SU-DHL-6 (cell line): Measurements from ENCODE around the gene ARHGAP40.

Experiments
- H2AFZ ChIP-seq: fragments of 200-600 bp; sonication (generic); 2 replicates; pipeline ENCODE4 v1.6.1; 2014; ENCODE audit warnings: low read depth, mild to moderate bottlenecking, moderate library complexity, mixed read lengths, antibody characterized with exemption, low read length; ENCODE audit not compliant: severe bottlenecking
- H3F3A ChIP-seq: fragments of 200-600 bp; shearing (Covaris generic); 2 replicates; pipeline ENCODE4 v1.6.0; 2016; ENCODE audit warnings: antibody characterized with exemption, mild to moderate bottlenecking; ENCODE audit not compliant: insufficient read depth
- H3K27ac ChIP-seq: fragments of 200-600 bp; sonication (generic); 2 replicates; pipeline ENCODE4 v1.5.1; 2016; ENCODE audit warnings: low read depth, mild to moderate bottlenecking, low read length, moderate library complexity, mixed read lengths
- H3K27me3 ChIP-seq: fragments of 200-600 bp; sonication (generic), shearing (Covaris generic); 2 replicates; pipeline ENCODE4 v1.6.0; 2014; ENCODE audit warnings: mild to moderate bottlenecking, low read length
- H3K36me3 ChIP-seq: fragments of 200-600 bp; sonication (generic); 2 replicates; pipeline ENCODE4 v1.6.1; 2014; ENCODE audit warnings: mild to moderate bottlenecking, low read length, mixed read lengths
- H3K4me2 ChIP-seq: fragments of 300-600, 200-600 bp; shearing (Covaris generic), sonication (generic); 2 replicates; pipeline ENCODE4 v1.6.0; 2014; ENCODE audit warnings: low read length, low read depth, mild to moderate bottlenecking; ENCODE audit not compliant: poor library complexity, severe bottlenecking
- H3K4me3 ChIP-seq: fragments of 200-600 bp; sonication (generic); 2 replicates; pipeline ENCODE4 v1.5.1; 2014; ENCODE audit warnings: antibody characterized with exemption, low read length, mild to moderate bottlenecking, mixed read lengths; ENCODE audit not compliant: insufficient read depth, poor library complexity, severe bottlenecking
- H3K79me2 ChIP-seq: fragments of 200-600 bp; sonication (generic); 2 replicates; pipeline ENCODE4 v1.6.1; 2014; ENCODE audit warnings: mild to moderate bottlenecking, low read length, moderate library complexity; ENCODE audit not compliant: insufficient read depth
- H3K9ac ChIP-seq: fragments of 200-600 bp; sonication (generic); 2 replicates; pipeline ENCODE4 v1.7.0; 2014; ENCODE audit warnings: mild to moderate bottlenecking, low read length
- H3K9me2 ChIP-seq: fragments of 200-600 bp; sonication (generic); replicated peaks from 2 replicates; pipeline ENCODE4 v1.6.1; 2014; ENCODE audit warnings: low read length; ENCODE audit not compliant: insufficient read depth
- H3K9me3 ChIP-seq: fragments of 200-600 bp; sonication (generic); 2 replicates; pipeline ENCODE4 v1.6.1; 2014; ENCODE audit warnings: low read length, mixed read lengths; ENCODE audit not compliant: insufficient read depth
- H4K20me1 ChIP-seq: fragments of 200-600 bp; sonication (generic); 2 replicates; pipeline ENCODE4 v1.6.1; 2014; ENCODE audit warnings: low read depth, mild to moderate bottlenecking, antibody characterized with exemption, low read length, moderate library complexity, mixed read lengths
- EZH2phosphoT487 ChIP-seq: fragments of 200-600 bp; sonication (generic), shearing (Covaris generic); conservative IDR thresholded peaks from 2 replicates; pipeline ENCODE4 v1.6.1; 2018; ENCODE audit warnings: mild to moderate bottlenecking, antibody characterized with exemption, low read length, moderate library complexity, mixed read lengths
- TF ChIP-seq, protein P1 (sequence below): fragments of 200-600 bp; sonication (generic); IDR thresholded peaks from one replicate; pipeline ENCODE4 v1.5.1; 2017; ENCODE audit warnings: antibody characterized with exemption, mild to moderate bottlenecking, low read length, moderate library complexity; ENCODE audit not compliant: insufficient read depth, poor library complexity, severe bottlenecking

The ARHGAP40 gene

DNA sequence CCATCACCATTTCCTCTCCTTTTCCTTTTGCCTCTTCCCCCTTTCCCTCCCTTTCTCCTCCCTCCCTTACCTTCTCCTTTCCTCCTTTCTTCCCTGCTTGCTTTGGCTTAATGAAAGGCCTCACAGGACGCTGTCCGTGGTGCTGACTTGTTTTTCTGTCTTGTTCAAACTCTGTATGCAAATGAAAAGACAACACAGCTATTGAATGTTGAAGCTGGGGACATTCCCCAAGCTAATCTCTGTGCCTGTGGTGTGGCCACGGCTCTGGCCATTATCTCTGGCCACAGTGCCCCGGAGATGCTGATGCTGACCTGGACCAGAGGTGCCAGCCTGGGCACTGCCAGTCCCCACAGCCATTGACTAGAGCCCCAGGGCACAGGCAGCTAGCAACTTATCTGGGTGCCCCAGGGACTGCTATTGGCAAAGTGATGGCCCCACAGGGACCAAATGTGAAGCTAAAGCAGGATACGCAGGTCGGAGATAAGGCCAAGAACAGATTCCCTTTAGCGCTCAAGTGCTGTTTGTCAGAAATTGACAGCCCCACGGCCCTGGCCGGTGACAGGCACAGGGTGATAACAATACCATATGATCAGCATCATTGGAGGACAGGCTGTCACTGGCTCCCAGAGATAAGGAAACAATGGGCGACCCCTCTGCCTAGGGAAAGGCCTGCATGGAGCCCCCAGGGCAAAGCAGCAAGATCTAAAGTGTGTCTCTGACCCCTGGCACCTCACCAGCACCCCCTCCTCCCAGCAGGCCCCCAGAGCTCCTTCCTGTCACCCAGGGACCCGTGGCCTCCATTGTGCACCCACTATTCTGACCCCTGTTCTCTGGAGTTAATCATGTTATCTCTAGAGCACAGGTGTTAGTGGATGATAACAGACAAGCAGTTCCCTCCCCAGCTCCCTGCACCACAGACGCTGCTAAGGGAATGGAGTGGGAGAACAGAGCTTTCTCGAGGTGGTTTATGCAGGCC, 91.1 kb downstream of the ARHGAP40 start:
- Histone ChIP-seq H3K4me2 (no peak overlapping the region), H3K79me2 (no peaks in the 10 kb centered on the region), H2AFZ (no peak overlapping the region), H3K4me3 (no peak overlapping the region), H3K9me3 (no peaks in the 10 kb centered on the region), H3K27me3 (no peaks in the 10 kb centered on the region), H4K20me1 (no peaks in the 10 kb centered on the region), H3F3A (no peaks in the 10 kb centered on the region), H3K9me2 (no peaks in the 10 kb centered on the region), H3K9ac (no peak overlapping the region), H3K36me3 (no peaks in the 10 kb centered on the region), H3K27ac (no peak overlapping the region)
- TF ChIP-seq EZH2phosphoT487: no peak
- TF ChIP-seq, protein P1, sequence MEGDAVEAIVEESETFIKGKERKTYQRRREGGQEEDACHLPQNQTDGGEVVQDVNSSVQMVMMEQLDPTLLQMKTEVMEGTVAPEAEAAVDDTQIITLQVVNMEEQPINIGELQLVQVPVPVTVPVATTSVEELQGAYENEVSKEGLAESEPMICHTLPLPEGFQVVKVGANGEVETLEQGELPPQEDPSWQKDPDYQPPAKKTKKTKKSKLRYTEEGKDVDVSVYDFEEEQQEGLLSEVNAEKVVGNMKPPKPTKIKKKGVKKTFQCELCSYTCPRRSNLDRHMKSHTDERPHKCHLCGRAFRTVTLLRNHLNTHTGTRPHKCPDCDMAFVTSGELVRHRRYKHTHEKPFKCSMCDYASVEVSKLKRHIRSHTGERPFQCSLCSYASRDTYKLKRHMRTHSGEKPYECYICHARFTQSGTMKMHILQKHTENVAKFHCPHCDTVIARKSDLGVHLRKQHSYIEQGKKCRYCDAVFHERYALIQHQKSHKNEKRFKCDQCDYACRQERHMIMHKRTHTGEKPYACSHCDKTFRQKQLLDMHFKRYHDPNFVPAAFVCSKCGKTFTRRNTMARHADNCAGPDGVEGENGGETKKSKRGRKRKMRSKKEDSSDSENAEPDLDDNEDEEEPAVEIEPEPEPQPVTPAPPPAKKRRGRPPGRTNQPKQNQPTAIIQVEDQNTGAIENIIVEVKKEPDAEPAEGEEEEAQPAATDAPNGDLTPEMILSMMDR: no peak

DNA sequence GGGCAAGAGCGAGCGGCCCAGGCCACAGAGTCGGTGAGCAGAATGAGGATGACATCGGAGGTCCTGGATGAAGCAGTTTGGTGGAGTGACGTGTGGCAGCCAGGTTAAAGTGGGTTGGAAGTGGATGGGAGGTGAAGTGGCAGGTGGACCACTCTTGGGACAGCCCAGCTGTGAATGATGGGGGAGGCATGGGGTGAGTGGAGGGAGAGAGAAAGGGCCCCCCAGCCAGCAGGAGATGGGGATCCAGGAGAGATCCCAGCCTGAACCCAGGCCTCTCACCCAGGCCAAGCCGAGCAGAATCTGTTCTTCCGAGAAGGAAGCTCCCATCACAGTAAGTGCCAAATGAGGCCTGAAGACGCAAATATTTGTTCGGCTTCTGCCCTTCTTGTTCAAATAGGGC, 95.7 kb downstream of the ARHGAP40 start:
- no peaks in the 10 kb centered on the region for H3K9me2 ChIP-seq
- H3K4me3 ChIP-seq: no peak overlapping the region
- H3K27ac ChIP-seq: no peak overlapping the region
- no peak overlapping the region for H3K9ac ChIP-seq
- H3K4me2 ChIP-seq: no peak overlapping the region
- H3K79me2 ChIP-seq: no peaks in the 10 kb centered on the region
- TF ChIP-seq, protein P1: no peak
- TF ChIP-seq EZH2phosphoT487: no peak
- no peaks in the 10 kb centered on the region for H3K27me3 ChIP-seq
- no peaks in the 10 kb centered on the region for H3K36me3 ChIP-seq
- no peaks in the 10 kb centered on the region for H3F3A ChIP-seq
- no peaks in the 10 kb centered on the region for H3K9me3 ChIP-seq
- no peaks in the 10 kb centered on the region for H4K20me1 ChIP-seq
- H2AFZ ChIP-seq: no peak overlapping the region

DNA sequence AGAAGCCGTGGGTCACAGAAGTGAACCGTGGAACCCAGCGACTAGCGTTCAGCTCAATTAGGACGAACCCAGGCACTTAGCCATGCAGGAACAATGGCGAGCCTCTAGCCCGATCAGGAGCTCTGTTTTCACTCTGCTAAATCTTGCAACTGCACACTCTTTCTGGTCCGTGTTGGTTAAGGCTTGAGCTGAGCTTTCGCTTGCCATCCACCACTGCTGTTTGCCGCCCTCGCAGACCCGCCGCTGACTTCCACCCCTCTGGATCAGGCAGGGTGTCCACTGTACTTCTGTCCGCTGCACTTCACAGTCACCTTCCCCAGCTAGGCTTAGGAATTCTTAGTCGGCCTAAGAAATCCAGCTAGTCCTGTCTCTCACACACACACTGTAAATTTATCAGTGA, 96.9 kb downstream of the ARHGAP40 start:
- Histone ChIP-seq H3K36me3 (no peaks in the 10 kb centered on the region), H3K9me3 (no peaks in the 10 kb centered on the region), H3F3A (no peaks in the 10 kb centered on the region), H3K4me2 (no peak overlapping the region), H3K9me2 (no peaks in the 10 kb centered on the region), H3K27ac (no peak overlapping the region), H3K27me3 (no peaks in the 10 kb centered on the region), H3K9ac (no peak overlapping the region), H2AFZ (no peak overlapping the region), H4K20me1 (no peaks in the 10 kb centered on the region), H3K4me3 (no peak overlapping the region), H3K79me2 (no peaks in the 10 kb centered on the region)
- no peak for TF ChIP-seq EZH2phosphoT487

DNA sequence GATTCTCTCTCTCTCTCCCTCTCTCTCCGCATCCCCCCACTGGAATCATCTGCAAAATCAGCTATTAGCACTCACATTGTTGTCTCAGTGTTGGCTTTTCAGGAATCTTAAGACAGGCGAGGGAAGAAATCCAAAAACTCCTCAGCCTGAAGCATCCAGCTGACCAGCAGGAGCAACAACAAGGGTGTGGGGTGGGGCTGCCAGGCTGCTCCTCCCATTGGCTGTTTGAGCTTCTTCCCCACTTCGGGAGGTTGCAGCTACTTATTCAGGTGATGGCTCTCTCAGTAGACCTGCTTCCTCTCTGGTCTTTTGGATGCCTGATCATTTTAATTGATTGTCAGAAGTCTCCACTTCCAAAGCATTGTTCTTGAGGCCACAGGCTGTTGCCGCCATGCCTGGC, 98.5 kb downstream of the ARHGAP40 start:
- Histone ChIP-seq H2AFZ (no peak overlapping the region), H3K27ac (no peak overlapping the region), H3K9ac (no peak overlapping the region), H3K9me2 (no peaks in the 10 kb centered on the region), H3K27me3 (no peaks in the 10 kb centered on the region), H3F3A (no peaks in the 10 kb centered on the region), H3K9me3 (no peaks in the 10 kb centered on the region), H4K20me1 (no peaks in the 10 kb centered on the region), H3K4me2 (no peak overlapping the region), H3K36me3 (no peaks in the 10 kb centered on the region), H3K79me2 (no peaks in the 10 kb centered on the region), H3K4me3 (no peak overlapping the region)
- TF ChIP-seq, protein P1: no peak
- no peak for TF ChIP-seq EZH2phosphoT487
